Upper lobe of left lung (tissue), 4 donors: ENCODE measurements around the gene PNKD.

Experiments
- EP300 ChIP-seq, 4 donors: sonication (generic); formaldehyde crosslinking; IDR thresholded peaks; one replicate each; pipeline ENCODE4 v1.5.1; 2017; ENCODE audit warnings: antibody characterized with exemption in 4 of 4, control low read depth in 2 of 4
- POLR2A ChIP-seq, 4 donors: fragments of 450-650 bp; IDR thresholded peaks; one replicate each; pipeline ENCODE4 v1.5.1; 2016 to 2017; ENCODE audit warnings: antibody characterized with exemption in 4 of 4, mild to moderate bottlenecking in 2 of 4
- POLR2AphosphoS5 ChIP-seq, 2 donors: sonication (generic); formaldehyde crosslinking; IDR thresholded peaks; one replicate each; pipeline ENCODE4 v1.5.1; 2017; ENCODE audit warnings: antibody characterized with exemption in 2 of 2
- TF ChIP-seq, protein P1 (sequence below), 6 experiments: fragments of 450-650 bp in 4 of 6; fragments of 200-600 bp in 2 of 6; sonication (generic) in 2 of 6; IDR thresholded peaks; one replicate each; pipeline ENCODE4 v1.5.1; 2016 to 2019; ENCODE audit warnings: antibody characterized with exemption in 6 of 6

GRCh38 chr2:218262631-218263586 is 7.4 kb upstream of the PNKD start:
- no peak for TF ChIP-seq POLR2AphosphoS5 (IDR thresholded peaks at IDR 0.05)
- TF ChIP-seq, protein P1, sequence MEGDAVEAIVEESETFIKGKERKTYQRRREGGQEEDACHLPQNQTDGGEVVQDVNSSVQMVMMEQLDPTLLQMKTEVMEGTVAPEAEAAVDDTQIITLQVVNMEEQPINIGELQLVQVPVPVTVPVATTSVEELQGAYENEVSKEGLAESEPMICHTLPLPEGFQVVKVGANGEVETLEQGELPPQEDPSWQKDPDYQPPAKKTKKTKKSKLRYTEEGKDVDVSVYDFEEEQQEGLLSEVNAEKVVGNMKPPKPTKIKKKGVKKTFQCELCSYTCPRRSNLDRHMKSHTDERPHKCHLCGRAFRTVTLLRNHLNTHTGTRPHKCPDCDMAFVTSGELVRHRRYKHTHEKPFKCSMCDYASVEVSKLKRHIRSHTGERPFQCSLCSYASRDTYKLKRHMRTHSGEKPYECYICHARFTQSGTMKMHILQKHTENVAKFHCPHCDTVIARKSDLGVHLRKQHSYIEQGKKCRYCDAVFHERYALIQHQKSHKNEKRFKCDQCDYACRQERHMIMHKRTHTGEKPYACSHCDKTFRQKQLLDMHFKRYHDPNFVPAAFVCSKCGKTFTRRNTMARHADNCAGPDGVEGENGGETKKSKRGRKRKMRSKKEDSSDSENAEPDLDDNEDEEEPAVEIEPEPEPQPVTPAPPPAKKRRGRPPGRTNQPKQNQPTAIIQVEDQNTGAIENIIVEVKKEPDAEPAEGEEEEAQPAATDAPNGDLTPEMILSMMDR (IDR thresholded peaks at IDR 0.05), result no peak
- no peak for TF ChIP-seq EP300 (IDR thresholded peaks at IDR 0.05)
- no peak for TF ChIP-seq POLR2A (IDR thresholded peaks at IDR 0.05)
